DLD1 (cell line): ENCODE results near the gene RANBP1.
"Not testable (repeated sequence)": the region's sequence is repeated elsewhere in the genome, so short reads cannot be mapped to it uniquely, and the experiment has no call there.

Source experiments
- in situ Hi-C: cut with HindIII; loops from 2 replicates; pipeline ENCODE4 v1.10.0; 2017; ENCODE audit warnings: low sequenced_read_pairs

The RANBP1 gene

DNA sequence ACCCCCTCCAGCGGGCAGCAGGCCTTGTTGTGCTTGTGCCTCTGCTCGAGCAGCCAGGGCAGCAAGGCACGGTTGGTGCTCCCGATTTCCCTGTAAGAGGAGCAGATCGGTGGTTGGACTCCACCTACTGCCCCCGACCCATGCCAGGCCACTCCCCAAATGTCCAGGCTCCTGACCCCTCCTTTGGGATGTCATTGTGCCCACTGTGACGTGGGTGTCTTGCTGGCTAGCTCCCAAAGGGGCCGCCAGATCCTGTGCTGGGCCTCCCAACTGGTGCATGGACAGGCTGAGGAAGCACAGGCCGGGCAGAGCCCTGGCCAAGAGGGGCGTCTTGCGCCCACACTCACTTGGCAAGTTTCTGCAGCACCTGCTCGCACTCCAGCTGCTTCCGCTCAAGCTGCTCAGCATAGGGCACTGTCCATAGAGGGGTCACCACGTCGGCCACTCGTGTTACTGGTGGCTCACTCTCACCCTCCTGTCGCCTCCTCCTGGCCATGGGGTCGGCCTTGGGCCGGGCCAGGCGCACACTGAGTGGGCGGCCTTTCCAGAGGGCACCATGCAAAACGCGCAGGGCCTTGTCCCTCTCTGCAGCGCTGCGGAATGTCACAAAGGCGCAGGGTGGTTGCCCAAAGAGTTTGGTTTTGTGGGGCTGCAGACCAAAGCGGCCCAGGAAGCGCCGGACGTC, at the start of gene RANBP1:
Gene RANBP1, plus strand, starts transcription at position 414 of the 685 bp plus-strand sequence. Its CDS starts 81 bp downstream, at position 495.
- in situ Hi-C loops = no loop called here

DNA sequence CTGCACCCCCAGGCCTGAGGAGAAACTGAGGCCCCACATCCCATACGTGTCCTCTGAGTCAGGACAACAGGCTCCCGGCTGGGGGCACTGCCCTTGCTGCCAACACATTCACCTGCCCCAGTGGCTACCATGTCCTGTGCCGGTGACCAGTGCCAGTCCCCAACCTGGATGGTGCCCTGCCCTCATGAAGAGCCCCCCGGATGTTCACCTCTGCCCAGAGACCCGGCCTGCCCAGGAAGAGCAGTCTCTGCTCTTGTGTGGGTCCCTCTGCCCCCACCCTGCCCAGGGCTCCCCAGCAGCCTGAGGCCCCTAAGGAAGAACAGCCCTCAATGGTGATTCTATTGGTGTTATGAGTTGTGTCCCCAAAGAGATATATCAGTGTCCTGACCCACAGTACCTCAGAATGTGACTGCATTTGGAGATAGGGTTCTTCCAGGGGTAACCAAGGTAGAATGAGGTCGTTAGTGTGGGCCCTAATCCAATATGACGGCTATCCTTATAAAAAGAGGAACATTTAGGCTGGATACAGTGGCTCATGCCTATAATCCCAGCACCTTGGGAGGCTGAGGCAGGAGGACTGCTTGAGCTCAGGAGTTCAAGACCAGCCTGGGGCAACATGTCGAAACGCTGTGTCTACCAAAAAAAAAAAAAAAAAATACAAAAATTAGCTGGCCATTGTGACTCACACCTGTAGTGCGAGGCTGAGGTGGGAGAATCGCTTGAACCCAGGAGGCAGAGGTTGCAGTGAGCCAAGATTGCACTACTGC, 49.1 kb upstream of the RANBP1 start:
- in situ Hi-C loops = no loop called here

DNA sequence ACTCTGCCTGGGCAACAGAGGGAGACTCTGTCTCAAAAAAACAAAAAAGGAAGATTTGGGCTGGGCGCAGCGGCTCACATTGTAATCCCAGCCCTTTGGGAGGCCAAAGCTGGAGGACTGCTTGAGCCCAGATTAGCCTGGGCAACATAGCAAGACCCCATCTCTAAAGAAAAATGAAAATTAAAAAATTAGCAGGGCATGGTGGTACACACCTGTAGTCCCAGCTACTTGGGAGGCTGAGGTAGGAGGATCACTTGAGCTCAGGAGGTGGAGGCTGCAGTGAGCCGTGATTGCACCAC, 48.6 kb upstream of the RANBP1 start:
- in situ Hi-C loops = not testable (repeated sequence)

DNA sequence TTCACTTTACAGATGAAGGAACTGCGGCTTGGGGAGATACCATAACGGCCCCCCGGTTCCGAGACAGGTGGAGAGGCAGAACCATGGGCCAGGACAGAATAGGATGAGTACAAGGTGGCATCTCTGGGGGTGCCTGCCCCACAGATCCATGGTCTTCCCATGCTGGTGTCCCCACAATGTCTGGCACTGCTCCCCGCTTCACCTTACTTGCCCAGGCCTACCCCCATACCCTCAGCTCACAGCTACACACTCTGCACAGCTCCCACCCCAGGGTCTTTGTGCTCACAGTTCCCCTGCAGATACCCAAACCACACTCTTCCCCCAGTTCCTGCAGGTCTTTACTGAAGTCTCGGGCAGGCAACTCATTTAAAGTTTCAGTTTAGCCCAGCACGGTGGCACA, 47.3 kb upstream of the RANBP1 start:
- in situ Hi-C loops = no loop called here

DNA sequence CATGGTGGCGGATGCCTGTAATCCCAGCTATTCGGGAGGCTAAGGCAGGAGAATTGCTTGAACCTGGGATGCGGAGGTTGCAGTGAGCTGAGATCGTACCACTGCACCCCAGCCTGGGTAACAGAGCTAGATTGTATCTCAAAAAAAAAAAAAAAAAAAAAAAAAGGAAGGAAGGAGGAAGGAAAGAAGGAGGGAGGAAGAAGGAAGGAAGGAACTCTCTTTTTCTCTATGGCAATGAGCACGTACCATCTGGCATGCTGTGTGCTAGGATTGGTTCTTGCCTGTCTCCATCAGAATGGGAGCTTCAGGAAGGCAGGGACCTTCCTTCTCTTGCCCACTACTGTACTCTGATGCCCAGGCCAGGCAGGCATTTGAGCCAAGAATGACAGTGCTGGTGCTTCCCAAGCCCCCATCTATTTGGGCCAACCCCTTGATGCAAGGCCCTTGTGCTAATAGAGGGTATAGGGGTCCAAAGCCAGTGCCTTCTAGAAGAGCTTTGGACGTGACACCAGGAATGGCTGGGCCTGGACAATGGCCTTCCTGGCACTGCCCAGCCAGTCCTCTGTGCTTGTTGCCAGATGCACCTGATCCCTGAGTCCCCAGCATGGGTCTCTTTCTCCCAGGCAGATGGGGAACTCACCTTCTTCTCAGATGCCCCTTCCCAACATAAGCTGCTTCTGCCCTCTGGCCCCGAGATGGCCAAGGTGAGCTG, 46.4 kb upstream of the RANBP1 start:
- in situ Hi-C loops = no loop called here

DNA sequence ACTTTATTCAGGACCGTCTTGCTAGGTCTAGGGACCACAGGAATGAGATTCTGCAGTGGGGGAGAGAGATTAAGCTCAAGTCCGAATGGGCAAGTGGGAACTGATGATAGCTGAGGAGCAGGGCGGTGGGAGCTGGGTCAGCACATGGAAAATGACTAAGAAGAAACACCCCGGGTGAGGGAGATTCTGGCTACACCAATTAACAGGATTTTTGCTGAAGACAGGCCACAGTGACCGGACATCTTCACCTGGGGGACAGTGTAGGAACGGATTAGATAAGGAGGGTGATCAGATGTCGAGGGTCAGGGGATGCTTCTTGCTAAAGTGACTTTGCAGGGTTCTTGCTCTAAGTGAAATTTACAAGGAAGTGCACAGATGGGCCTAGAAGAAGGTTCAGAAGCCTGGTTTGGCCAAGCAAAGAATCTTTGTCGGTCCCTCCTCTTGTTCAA, 44.4 kb upstream of the RANBP1 start:
- in situ Hi-C loops = no loop called here

DNA sequence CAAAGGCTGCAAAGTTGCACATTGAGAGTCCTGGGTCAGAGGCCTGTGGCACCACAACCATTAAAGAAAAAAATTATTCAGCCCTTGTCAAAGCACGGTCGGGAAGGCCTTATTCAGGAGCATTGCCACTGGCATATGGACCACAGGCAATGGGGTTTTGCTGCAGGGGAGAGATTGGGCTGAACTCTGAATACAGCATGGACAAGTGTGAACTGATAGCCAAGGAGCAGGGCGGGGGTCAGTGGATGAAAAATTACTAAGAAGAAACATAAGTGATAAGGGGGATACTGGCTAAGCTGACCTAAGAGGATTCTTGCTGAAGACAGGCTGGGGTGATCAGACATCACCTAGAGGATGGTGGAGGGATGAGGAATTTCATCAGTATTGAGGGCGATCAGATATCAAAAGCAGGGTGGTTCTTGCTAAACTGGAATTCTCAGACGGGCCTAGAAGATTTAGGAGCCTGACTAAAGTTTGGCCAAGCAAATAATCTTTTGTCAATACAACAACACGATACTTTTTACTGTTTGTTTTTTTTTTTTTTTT, 39.2 kb upstream of the RANBP1 start:
- in situ Hi-C loops = no loop called here

DNA sequence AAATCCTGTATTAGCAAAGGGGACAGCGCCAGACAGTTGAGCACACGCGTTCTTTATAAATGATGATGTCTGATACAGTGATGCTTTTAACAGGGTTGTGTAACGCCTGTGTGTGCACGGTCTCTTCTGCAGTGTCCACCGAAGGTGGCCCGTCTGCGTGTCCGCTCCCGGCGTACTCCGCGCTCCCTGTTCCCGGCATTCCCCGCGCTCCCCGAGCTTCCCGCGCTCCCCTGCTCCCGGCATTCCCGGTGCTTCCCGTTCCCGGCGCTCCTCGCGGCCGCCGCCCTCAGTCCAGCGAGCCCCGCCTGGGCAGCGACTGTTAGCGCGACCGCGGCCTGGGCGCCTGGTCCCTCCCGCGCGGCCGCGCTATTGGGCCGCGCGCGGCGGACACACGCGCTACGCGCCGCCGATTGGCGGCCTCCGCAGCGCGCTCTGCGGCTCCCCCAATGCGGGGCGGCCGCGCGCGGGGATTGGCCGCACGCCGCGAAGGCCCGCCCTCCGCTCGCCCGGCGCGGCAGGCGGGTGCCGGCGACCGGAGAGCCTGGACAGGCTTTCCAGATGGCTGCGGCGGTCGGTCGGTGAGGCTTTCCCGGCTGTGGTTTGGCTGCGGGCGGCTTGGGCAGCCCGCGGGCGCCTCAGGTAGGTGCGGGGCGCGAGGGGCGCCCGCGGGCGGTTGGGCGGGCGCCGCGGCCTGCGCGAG, 36.0 kb upstream of the RANBP1 start, which contains the start of gene DGCR8:
Gene DGCR8, plus strand, starts transcription at position 497 of the 700 bp plus-strand sequence. CDS start 5,723 bp downstream, outside the sequence.
- in situ Hi-C loops = no loop called here

DNA sequence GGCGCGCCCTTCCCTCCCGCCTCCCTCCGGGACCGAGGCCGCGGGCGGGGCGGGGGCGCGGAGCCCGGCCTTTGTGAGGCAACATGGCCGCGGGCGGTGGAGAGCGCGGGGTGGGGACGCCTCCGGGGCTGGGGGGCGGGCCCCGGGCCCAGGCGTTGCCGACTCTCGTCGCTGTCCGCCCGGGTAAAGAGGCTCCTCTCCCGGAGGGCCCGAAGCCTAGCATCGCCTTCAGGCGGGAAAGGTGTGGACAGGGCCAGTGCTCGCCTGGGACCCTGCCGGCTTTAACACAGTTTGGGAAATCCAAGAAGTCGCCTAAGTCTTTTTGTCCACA, 35.5 kb upstream of the RANBP1 start:
- in situ Hi-C loops = no loop called here

DNA sequence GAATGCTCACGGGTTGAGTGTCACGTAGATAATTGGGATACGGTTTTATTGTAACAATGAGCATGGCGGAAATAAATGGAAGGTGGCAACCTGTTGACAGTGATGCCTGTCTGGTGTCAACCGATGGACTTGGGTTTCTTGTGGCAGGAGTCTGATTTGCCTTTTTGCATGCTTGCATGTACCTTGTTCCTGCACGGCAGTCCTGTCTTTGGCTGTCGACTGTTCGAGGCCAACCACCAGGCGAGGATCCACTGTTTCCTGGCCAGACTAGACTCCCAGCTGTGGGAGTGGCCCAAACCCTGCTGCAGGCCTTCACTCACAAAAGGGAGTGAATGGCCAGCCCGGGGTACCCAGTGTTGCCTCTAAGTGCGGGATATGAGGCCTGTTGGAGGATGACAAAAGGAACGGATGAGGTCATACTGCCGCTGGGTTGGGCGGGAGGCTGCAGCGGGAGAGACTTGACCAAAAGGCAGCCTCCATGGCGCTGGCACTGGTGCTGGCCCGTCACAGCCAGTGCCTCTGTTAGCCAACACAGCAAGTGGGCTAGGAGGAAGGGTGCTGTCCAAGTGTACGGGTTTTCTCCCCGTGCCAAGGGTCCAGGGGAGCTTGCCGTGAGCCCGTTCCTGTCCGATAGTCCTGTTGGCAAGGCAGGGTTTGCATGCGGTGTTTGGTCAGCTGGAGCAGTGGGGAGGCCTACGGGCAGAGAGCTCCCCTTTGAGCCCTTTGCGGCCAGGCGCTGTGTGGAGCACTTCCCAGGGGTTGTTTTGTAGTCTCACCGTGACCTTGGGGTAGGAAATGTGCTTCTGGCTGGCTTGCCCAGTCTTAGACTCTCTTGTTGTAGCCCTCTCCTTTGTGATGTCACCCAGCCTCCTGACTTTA, 34.9 kb upstream of the RANBP1 start:
- in situ Hi-C loops = no loop called here

DNA sequence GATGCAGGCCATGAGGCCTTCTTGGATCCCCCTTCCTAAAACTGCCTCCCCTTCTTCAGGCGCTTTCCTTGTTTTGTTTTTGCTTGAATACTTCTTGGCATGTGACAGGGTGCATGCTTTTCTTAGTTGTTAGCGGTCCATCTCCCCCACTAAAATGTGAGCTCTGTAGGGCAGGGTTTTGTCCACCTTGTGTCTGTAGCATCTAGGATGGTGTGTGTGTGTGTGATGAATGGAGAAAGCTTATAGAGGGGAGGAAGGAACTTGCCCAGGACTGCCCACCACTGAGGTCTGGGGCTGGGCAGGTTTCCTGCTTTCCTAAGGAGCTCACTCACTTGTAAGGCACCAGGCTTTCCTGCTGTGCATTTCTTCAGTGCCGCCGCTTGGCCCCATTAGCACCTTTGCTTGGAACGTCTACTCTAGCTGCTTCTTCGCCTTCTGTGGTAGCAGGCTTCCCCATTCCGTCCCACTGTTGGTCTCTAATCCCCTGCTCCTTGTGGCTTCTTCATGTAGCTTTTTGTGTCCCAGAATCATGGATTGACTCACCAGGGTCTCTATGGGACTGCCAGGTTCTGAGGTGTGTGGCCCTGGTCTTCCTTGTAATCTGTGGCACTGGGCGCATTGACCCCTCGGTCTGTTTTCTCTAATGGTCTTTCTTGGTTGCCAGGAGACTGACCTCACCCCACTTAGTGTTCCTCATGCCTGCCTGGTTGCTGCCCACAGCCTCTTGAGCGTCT, 32.6 kb upstream of the RANBP1 start:
- in situ Hi-C loops = no loop called here

DNA sequence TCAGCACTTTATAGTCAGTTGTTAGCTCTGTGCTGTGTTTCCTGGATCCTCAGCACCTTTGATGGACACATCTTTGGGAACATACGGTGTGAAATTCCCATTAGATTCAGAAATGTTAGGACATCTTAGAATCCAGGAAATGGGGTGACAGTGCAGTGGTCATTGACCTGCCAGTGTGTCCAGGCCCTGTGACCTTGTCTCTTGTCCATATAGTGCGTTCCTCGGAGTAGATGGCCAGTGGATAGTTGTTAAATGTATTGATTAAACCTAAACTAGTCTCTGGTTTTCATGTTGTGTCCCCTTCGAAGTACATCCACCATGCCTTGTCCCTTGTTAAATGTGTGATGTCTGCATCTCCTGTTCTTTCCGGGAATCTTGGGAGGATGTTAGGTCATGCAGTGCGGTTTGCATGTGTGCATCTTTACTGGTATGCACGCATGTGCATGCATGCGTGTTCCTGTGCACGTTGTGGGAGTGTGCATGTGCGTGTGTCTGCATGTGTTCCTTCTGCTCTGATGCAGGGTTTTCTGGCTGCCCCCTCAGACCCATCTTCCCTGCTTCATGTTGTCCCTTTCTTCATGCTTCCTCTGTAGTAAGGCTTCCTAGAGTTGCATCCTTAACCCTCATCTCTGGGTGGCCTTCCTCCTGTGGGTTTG, 31.9 kb upstream of the RANBP1 start:
- in situ Hi-C loops = no loop called here

DNA sequence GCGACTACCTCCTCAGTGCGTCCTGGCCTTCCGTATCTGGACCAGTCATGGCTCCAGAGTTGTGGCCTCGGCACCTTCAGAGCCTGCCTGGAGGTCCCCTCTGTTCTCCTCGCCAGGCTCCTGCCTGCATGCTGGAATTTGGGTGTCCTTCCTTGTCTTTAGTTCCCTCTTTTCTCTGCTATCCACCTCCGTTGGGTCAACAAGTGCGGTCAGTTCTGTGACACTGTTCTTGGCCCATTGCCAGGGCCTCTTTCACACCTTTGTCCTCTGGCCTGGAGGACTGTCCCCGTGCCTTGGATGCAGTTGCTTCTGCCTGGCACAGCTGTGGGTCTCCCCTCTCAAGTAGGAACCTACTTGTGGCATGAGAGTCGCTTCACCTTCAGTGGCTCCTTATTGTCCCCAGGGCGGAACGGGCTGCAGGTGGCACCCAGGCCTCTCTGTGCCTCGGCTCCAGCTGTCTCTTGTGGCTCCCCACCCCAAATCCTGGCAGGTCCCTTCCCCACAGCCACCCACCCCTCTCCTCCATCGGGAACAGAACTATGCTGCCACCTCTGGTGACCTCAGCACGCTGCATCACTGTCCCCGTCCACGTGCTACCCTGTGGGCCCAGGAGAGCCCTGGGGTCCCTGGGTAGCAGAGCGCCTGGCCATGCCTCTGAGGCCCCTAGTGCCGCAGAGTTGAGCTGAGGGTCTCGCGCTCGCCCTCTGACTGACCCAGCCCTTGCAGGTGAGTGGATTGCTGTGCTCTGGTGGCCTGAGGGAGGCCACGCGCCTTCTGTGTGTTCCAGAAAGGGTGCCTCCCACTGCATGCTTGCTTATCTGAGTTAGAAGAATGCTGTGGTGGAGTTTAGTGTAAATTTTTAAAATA, 31.1 kb upstream of the RANBP1 start:
- in situ Hi-C loops = no loop called here

DNA sequence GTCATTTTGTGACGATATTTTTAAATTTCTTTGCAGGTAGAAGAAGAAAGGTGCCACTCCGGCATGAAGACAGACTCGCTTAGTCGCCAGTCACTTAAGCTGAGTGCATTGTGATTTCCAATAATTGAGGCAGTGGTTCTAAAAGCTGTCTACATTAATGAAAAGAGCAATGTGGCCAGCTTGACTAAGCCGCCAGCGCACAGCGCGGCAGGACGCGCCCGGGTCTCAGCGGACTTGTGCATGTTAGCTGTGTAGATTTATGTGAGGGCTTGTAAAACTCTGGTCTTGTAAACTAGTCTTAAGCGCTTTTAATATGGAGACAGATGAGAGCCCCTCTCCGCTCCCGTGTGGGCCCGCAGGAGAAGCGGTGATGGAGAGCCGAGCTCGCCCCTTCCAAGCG, 30.3 kb upstream of the RANBP1 start:
- in situ Hi-C loops = no loop called here

DNA sequence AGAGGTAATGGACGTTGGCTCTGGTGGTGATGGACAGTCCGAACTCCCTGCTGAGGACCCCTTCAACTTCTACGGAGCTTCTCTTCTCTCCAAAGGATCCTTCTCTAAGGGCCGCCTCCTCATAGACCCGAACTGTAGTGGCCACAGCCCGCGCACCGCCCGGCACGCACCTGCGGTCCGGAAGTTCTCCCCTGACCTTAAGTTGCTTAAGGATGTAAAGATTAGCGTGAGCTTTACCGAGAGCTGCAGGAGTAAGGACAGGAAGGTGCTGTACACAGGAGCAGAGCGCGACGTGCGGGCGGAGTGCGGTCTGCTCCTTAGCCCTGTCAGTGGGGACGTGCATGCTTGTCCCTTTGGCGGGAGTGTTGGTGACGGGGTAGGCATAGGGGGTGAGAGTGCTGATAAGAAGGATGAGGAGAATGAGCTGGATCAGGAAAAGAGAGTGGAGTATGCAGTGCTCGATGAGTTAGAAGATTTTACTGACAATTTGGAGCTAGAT, 29.8 kb upstream of the RANBP1 start:
- in situ Hi-C loops = no loop called here

DNA sequence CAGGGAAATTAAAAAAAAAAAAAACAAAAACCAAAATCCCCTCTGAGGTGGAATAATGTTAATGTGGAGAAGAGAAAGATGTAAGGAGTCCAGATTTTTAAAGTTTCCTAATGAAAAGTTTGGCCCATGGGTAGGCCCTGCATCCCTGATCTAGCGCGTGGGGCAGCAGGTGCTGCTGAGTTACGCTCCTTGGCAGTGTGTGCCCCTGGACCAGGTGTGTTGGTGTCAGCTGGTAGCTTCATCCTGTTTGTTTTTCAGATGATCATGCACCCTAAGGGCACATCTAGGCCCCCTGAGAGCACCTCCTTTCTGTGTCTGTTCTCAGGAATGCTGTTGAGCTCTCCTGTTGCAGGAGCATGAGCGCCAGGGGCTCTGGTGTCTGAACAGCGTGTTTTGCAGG, 29.1 kb upstream of the RANBP1 start:
- in situ Hi-C loops = no loop called here

DNA sequence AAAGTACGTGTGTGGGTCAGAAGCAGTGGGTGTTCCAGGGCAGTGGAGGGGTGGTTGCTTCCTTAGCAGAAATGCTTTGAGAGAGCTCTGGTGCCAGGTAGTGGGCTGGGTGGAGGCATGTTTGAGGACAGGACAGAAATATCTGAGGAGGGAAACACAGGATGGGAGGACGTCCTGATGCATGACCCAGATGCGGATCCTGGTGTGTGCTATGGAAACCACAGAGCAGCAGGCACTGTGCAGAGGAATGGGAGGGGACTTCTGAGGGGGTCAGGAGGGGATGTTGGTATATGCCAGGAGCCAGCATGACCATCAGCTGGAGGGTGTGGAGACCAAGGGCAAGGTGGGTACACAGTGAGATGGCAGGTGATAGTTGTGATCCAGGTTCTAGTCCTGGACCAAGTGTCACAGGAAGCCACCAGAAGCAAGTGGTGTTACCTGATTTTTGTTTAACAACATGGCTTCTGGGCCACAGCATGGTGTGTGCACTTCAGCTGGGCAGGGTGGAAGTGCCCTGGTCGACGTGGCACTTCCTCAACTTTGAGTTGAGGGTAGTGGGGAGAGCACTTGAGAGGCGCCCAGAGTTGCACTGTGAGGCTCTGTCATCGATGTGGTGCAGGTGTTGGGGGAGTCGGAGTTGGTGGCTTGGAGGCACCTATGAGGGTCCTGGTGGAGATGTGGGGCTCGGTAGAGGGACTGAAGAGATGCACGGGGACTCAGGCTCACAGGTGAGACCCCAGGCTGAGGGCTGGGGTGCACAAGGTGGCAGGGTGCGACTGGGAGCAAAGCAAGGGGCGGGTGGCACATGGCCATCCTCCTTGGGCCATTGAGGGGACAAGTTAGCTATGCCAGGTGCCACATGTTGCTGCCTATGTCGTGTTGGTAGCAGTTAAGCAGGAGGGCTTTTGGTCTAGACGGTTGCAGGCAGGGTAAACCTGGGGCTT, 28.3 kb upstream of the RANBP1 start:
- in situ Hi-C loops = no loop called here
